ENCODE results near the gene FOXM1.

Gene FOXM1

GRCh38 chr12:2858944-2859421 lies 18.0 kb downstream of the FOXM1 start:
- Histone ChIP-seq H3K27me3 (ENCODE audit: control insufficient read depth in 2 of 2, insufficient read depth in 2 of 2, low read length in 2 of 2) (no peaks in the 10 kb centered on the region), H3K9me3 (ENCODE audit: control insufficient read depth in 2 of 2, low read length in 2 of 2) (no peaks in the 10 kb centered on the region), H3K9ac (ENCODE audit: low read depth in 1 of 2, low read length in 2 of 2) (no peak overlapping the region), H3K4me3 (ENCODE audit: low read length in 2 of 2) (no peak overlapping the region), H3K4me1 (ENCODE audit: control insufficient read depth in 2 of 2, insufficient read depth in 2 of 2, low read length in 2 of 2) (peaks cover 7 to 16% of the 10 kb centered on the region in 2 donors), H3K27ac (ENCODE audit: low read depth in 2 of 2, low read length in 2 of 2) (no peak overlapping the region), H3K36me3 (ENCODE audit: control insufficient read depth in 2 of 2, insufficient read depth in 2 of 2, low read length in 2 of 2) (peaks cover 2 to 11% of the 10 kb centered on the region in 2 donors)

- Histone ChIP-seq H3K4me1 (ENCODE audit: control insufficient read depth in 2 of 2, insufficient read depth in 2 of 2, low read length in 2 of 2) (peaks cover 7 to 19% of the 10 kb centered on the region in 2 donors), H3K27me3 (ENCODE audit: control insufficient read depth in 2 of 2, insufficient read depth in 2 of 2, low read length in 2 of 2) (no peaks in the 10 kb centered on the region), H3K36me3 (ENCODE audit: control insufficient read depth in 2 of 2, insufficient read depth in 2 of 2, low read length in 2 of 2) (peaks cover 2 to 11% of the 10 kb centered on the region in 2 donors), H3K9ac (ENCODE audit: low read depth in 1 of 2, low read length in 2 of 2) (no peak overlapping the region), H3K4me3 (ENCODE audit: low read length in 2 of 2) (no peak overlapping the region), H3K27ac (ENCODE audit: low read depth in 2 of 2, low read length in 2 of 2) (no peak overlapping the region), H3K9me3 (ENCODE audit: control insufficient read depth in 2 of 2, low read length in 2 of 2) (no peaks in the 10 kb centered on the region)
Observed at GRCh38 chr12:2858334-2858733, 18.6 kb downstream of the FOXM1 start.

- Histone ChIP-seq H3K9ac (ENCODE audit: low read depth in 1 of 2, low read length in 2 of 2) (no peak overlapping the region), H3K27ac (ENCODE audit: low read depth in 2 of 2, low read length in 2 of 2) (no peak overlapping the region), H3K4me3 (ENCODE audit: low read length in 2 of 2) (no peak overlapping the region), H3K9me3 (ENCODE audit: control insufficient read depth in 2 of 2, low read length in 2 of 2) (no peaks in the 10 kb centered on the region), H3K36me3 (ENCODE audit: control insufficient read depth in 2 of 2, insufficient read depth in 2 of 2, low read length in 2 of 2) (peaks cover 2 to 11% of the 10 kb centered on the region in 2 donors), H3K4me1 (ENCODE audit: control insufficient read depth in 2 of 2, insufficient read depth in 2 of 2, low read length in 2 of 2) (peaks cover 7 to 19% of the 10 kb centered on the region in 2 donors), H3K27me3 (ENCODE audit: control insufficient read depth in 2 of 2, insufficient read depth in 2 of 2, low read length in 2 of 2) (no peaks in the 10 kb centered on the region)
Observed at GRCh38 chr12:2857576-2857975, 19.4 kb downstream of the FOXM1 start.

GRCh38 chr12:2857021-2857431 lies 19.9 kb downstream of the FOXM1 start, which contains the start of gene TEX52:
Gene TEX52, minus strand, starts transcription at chr12:2857039. Its CDS starts 13 bp downstream, at chr12:2857026.
- Histone ChIP-seq H3K9ac (ENCODE audit: low read depth in 1 of 2, low read length in 2 of 2) (no peak within 1 kb of the TSS), H3K27ac (ENCODE audit: low read depth in 2 of 2, low read length in 2 of 2) (no peak within 1 kb of the TSS), H3K4me3 (ENCODE audit: low read length in 2 of 2) (no peak within 1 kb of the TSS), H3K4me1 (ENCODE audit: control insufficient read depth in 2 of 2, insufficient read depth in 2 of 2, low read length in 2 of 2) (peaks cover 7 to 19% of the 10 kb centered on the region in 2 donors), H3K36me3 (ENCODE audit: control insufficient read depth in 2 of 2, insufficient read depth in 2 of 2, low read length in 2 of 2) (peaks cover 2 to 11% of the 10 kb centered on the region in 2 donors), H3K27me3 (ENCODE audit: control insufficient read depth in 2 of 2, insufficient read depth in 2 of 2, low read length in 2 of 2) (no peaks in the 10 kb centered on the region), H3K9me3 (ENCODE audit: control insufficient read depth in 2 of 2, low read length in 2 of 2) (no peaks in the 10 kb centered on the region)

- peaks cover 2 to 11% of the 10 kb centered on the region in 2 donors for H3K36me3 ChIP-seq (ENCODE audit: control insufficient read depth in 2 of 2, insufficient read depth in 2 of 2, low read length in 2 of 2)
- H3K4me1 ChIP-seq (ENCODE audit: control insufficient read depth in 2 of 2, insufficient read depth in 2 of 2, low read length in 2 of 2) = peaks cover 7 to 19% of the 10 kb centered on the region in 2 donors
- H3K9ac ChIP-seq (ENCODE audit: low read depth in 1 of 2, low read length in 2 of 2) = no peak overlapping the region
- no peak overlapping the region for H3K27ac ChIP-seq (ENCODE audit: low read depth in 2 of 2, low read length in 2 of 2)
- no peaks in the 10 kb centered on the region for H3K9me3 ChIP-seq (ENCODE audit: control insufficient read depth in 2 of 2, low read length in 2 of 2)
- no peak overlapping the region for H3K4me3 ChIP-seq (ENCODE audit: low read length in 2 of 2)
- H3K27me3 ChIP-seq (ENCODE audit: control insufficient read depth in 2 of 2, insufficient read depth in 2 of 2, low read length in 2 of 2) = no peaks in the 10 kb centered on the region
Observed at GRCh38 chr12:2856051-2856450, 20.9 kb downstream of the FOXM1 start.

GRCh38 chr12:2855546-2855945 lies 21.4 kb downstream of the FOXM1 start:
- peaks cover 7 to 19% of the 10 kb centered on the region in 2 donors for H3K4me1 ChIP-seq (ENCODE audit: control insufficient read depth in 2 of 2, insufficient read depth in 2 of 2, low read length in 2 of 2)
- no peaks in the 10 kb centered on the region for H3K27me3 ChIP-seq (ENCODE audit: control insufficient read depth in 2 of 2, insufficient read depth in 2 of 2, low read length in 2 of 2)
- H3K27ac ChIP-seq (ENCODE audit: low read depth in 2 of 2, low read length in 2 of 2) = no peak overlapping the region
- H3K4me3 ChIP-seq (ENCODE audit: low read length in 2 of 2) = peak overlapping the region in 1 of 2 donors; percentile 9
- no peaks in the 10 kb centered on the region for H3K9me3 ChIP-seq (ENCODE audit: control insufficient read depth in 2 of 2, low read length in 2 of 2)
- H3K36me3 ChIP-seq (ENCODE audit: control insufficient read depth in 2 of 2, insufficient read depth in 2 of 2, low read length in 2 of 2) = peaks cover 2 to 11% of the 10 kb centered on the region in 2 donors
- no peak overlapping the region for H3K9ac ChIP-seq (ENCODE audit: low read depth in 1 of 2, low read length in 2 of 2)

GRCh38 chr12:2854669-2855453 lies 22.1 kb downstream of the FOXM1 start:
- H3K4me3 ChIP-seq (ENCODE audit: low read length in 2 of 2) = peak overlapping the region in 1 of 2 donors; percentile 9
- peak overlapping the region; percentile 41 to 60 for H3K9ac ChIP-seq (ENCODE audit: low read depth in 1 of 2, low read length in 2 of 2)
- H3K27me3 ChIP-seq (ENCODE audit: control insufficient read depth in 2 of 2, insufficient read depth in 2 of 2, low read length in 2 of 2) = no peaks in the 10 kb centered on the region
- no peaks in the 10 kb centered on the region for H3K9me3 ChIP-seq (ENCODE audit: control insufficient read depth in 2 of 2, low read length in 2 of 2)
- peak overlapping the region; percentile 72 to 74 for H3K27ac ChIP-seq (ENCODE audit: low read depth in 2 of 2, low read length in 2 of 2)
- H3K36me3 ChIP-seq (ENCODE audit: control insufficient read depth in 2 of 2, insufficient read depth in 2 of 2, low read length in 2 of 2) = peaks cover 2 to 11% of the 10 kb centered on the region in 2 donors
- peaks cover 7 to 20% of the 10 kb centered on the region in 2 donors for H3K4me1 ChIP-seq (ENCODE audit: control insufficient read depth in 2 of 2, insufficient read depth in 2 of 2, low read length in 2 of 2)

- H3K36me3 ChIP-seq (ENCODE audit: control insufficient read depth in 2 of 2, insufficient read depth in 2 of 2, low read length in 2 of 2) = peaks cover 0 to 11% of the 10 kb centered on the region in 2 donors
- H3K9ac ChIP-seq (ENCODE audit: low read depth in 1 of 2, low read length in 2 of 2) = no peak overlapping the region
- H3K4me3 ChIP-seq (ENCODE audit: low read length in 2 of 2) = no peak overlapping the region
Observed at GRCh38 chr12:2853626-2854025, 23.3 kb downstream of the FOXM1 start.

GRCh38 chr12:2851931-2852330 lies 25.0 kb downstream of the FOXM1 start:
- H3K9me3 ChIP-seq (ENCODE audit: control insufficient read depth in 2 of 2, low read length in 2 of 2) = no peaks in the 10 kb centered on the region

More at GRCh38 chr12:2853626-2854025, 23.3 kb downstream of the FOXM1 start:
- peaks cover 7 to 24% of the 10 kb centered on the region in 2 donors for H3K4me1 ChIP-seq (ENCODE audit: control insufficient read depth in 2 of 2, insufficient read depth in 2 of 2, low read length in 2 of 2)
- H3K27ac ChIP-seq (ENCODE audit: low read depth in 2 of 2, low read length in 2 of 2) = no peak overlapping the region
- no peaks in the 10 kb centered on the region for H3K27me3 ChIP-seq (ENCODE audit: control insufficient read depth in 2 of 2, insufficient read depth in 2 of 2, low read length in 2 of 2)
- H3K9me3 ChIP-seq (ENCODE audit: control insufficient read depth in 2 of 2, low read length in 2 of 2) = no peaks in the 10 kb centered on the region

GRCh38 chr12:2845280-2845679 lies 31.7 kb downstream of the FOXM1 start:
- Histone ChIP-seq H3K27me3 (ENCODE audit: control insufficient read depth in 2 of 2, insufficient read depth in 2 of 2, low read length in 2 of 2) (no peaks in the 10 kb centered on the region), H3K4me3 (ENCODE audit: low read length in 2 of 2) (no peak overlapping the region), H3K9ac (ENCODE audit: low read depth in 1 of 2, low read length in 2 of 2) (no peak overlapping the region), H3K4me1 (ENCODE audit: control insufficient read depth in 2 of 2, insufficient read depth in 2 of 2, low read length in 2 of 2) (peaks cover 0 to 5% of the 10 kb centered on the region in 2 donors), H3K9me3 (ENCODE audit: control insufficient read depth in 2 of 2, low read length in 2 of 2) (no peaks in the 10 kb centered on the region), H3K36me3 (ENCODE audit: control insufficient read depth in 2 of 2, insufficient read depth in 2 of 2, low read length in 2 of 2) (peaks cover 0 to 17% of the 10 kb centered on the region in 2 donors), H3K27ac (ENCODE audit: low read depth in 2 of 2, low read length in 2 of 2) (no peak overlapping the region)

More at GRCh38 chr12:2851931-2852330, 25.0 kb downstream of the FOXM1 start:
- Histone ChIP-seq H3K27me3 (ENCODE audit: control insufficient read depth in 2 of 2, insufficient read depth in 2 of 2, low read length in 2 of 2) (no peaks in the 10 kb centered on the region), H3K4me3 (ENCODE audit: low read length in 2 of 2) (no peak overlapping the region), H3K9ac (ENCODE audit: low read depth in 1 of 2, low read length in 2 of 2) (no peak overlapping the region), H3K27ac (ENCODE audit: low read depth in 2 of 2, low read length in 2 of 2) (no peak overlapping the region), H3K4me1 (ENCODE audit: control insufficient read depth in 2 of 2, insufficient read depth in 2 of 2, low read length in 2 of 2) (peaks cover 7 to 24% of the 10 kb centered on the region in 2 donors), H3K36me3 (ENCODE audit: control insufficient read depth in 2 of 2, insufficient read depth in 2 of 2, low read length in 2 of 2) (peaks cover 0 to 5% of the 10 kb centered on the region in 2 donors)
